ENCODE data around the gene ALDH8A1.

GRCh38 chr6:134936476-134936875 is 13.4 kb downstream of the ALDH8A1 start:
- TF ChIP-seq TAF1 (IDR thresholded peaks at IDR 0.05; ENCODE audit: borderline replicate concordance, low read depth, low read length) (no peak), JUND (IDR thresholded peaks at IDR 0.05) (no peak), GATA2 (CRISPR knock-in tag; IDR thresholded peaks at IDR 0.05) (no peak), NRF1 (IDR thresholded peaks at IDR 0.05; ENCODE audit: low read depth, low read length) (no peak)
